Suprapubic skin (tissue), 3 donors: ENCODE data around the gene AMH.

ENCODE experiments used
- CTCF ChIP-seq, 2 donors: fragments of 200-600 bp in 1 of 2; fragments of 450-650 bp in 1 of 2; sonication (generic) in 1 of 2; IDR thresholded peaks; one replicate each; pipeline ENCODE4 v1.5.1; 2016 to 2019; ENCODE audit warnings: antibody characterized with exemption in 2 of 2, mild to moderate bottlenecking in 1 of 2, moderate library complexity in 1 of 2
- EP300 ChIP-seq: sonication (generic); formaldehyde crosslinking; IDR thresholded peaks from one replicate; pipeline ENCODE4 v1.6.1; 2017; ENCODE audit warnings: antibody characterized with exemption

DNA sequence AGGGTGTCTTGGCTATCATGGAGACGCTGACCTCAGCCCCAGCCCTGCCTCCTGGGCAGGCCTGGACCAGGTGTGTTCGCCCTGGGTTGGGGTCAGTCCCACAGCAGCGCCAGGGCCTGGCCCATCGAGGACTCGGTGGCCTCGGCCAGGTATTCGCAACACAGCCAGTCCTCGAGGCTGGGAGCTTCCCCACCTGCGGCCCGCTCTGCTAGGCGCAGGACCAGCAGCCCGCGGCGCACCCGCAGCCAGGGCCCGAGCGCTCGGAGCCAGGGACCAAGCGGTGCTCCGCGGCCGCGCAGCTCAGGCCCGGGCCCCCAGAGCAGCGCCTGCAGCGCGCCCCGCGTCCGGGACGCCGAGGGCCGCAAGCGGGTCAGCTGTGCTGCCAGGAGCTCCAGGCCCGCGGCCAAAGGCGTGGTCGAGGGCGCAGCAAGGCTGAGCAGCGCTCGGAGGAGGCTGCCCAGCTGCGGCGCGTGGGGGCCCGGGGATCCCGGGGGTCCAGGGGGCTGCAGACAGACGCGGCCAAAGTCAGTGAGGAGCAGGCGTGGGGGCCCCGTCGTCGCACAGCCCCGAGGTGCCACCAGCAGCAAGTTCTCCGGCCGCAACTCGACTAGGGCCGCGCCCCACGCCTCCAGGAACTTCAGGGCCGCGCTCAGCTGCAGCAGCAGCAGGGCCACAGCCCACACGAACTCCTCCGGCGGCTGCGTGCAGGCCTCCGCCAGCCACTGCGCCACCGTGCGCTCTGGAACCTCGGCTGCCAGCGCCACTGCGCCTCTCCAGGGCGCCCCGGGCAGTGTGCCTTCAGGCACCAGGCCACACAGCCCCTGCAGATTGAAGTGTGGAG lies 26.7 kb downstream of the AMH start:
- TF ChIP-seq EP300 (no peak), CTCF (IDR thresholded peaks at IDR 0.05) (no peak)
